Esophagus mucosa (tissue), 1 donor: ENCODE data around the gene MAP3K5. TPM values are rescaled to one million over a fixed set of nuclear protein-coding genes. Genes with fewer than 3 reads are reported as not detected.
"Not testable (repeated sequence)": the region's sequence is repeated elsewhere in the genome, so short reads cannot be mapped to it uniquely, and the experiment has no call there.

Source experiments
- ATAC-seq: fragments of 200-7000 bp; cut with Tn5 transposase; one replicate; pipeline ENCODE4 v1.9.1; 2020
- total RNA-seq: library from RNA; stranded (reverse); gene quantifications from one replicate; pipeline ENCODE4 v1.2.4, GENCODE V29; 2023
- donor health status: DM: yes; HTN: yes; CAD: no.

Gene MAP3K5
- total RNA-seq, 1 donor from 2014 or later = 14.5 TPM

- ATAC-seq = no peak
These were observed 73.8 kb downstream of the MAP3K5 start for GRCh38 chr6:136718476-136718875.

- no peak for ATAC-seq
These were observed 74.6 kb downstream of the MAP3K5 start for GRCh38 chr6:136717716-136717990.

- ATAC-seq = no peak
These were observed 75.2 kb downstream of the MAP3K5 start for GRCh38 chr6:136716917-136717715.

- ATAC-seq = not testable (repeated sequence)
These were observed 79.6 kb downstream of the MAP3K5 start for GRCh38 chr6:136712642-136713041.

DNA sequence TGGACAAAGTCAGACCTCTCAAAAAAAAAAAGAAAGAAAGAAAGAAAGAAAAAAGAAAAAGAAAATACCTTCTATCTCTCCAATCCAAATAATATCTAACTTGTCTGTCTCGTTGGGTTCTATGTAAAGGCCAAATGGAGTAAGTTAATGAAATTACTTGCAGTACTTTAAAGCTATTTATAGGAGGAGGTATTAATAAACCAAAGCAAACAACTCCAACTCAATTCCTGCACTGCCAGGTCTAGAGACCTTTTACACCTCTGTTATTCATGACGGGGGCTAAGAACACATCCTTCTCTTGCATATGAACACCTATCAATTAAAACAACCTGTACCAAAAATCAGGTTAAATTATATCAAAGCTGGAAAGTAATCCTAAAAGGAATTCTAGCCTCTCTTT, 80.6 kb downstream of the MAP3K5 start:
- no peak for ATAC-seq

DNA sequence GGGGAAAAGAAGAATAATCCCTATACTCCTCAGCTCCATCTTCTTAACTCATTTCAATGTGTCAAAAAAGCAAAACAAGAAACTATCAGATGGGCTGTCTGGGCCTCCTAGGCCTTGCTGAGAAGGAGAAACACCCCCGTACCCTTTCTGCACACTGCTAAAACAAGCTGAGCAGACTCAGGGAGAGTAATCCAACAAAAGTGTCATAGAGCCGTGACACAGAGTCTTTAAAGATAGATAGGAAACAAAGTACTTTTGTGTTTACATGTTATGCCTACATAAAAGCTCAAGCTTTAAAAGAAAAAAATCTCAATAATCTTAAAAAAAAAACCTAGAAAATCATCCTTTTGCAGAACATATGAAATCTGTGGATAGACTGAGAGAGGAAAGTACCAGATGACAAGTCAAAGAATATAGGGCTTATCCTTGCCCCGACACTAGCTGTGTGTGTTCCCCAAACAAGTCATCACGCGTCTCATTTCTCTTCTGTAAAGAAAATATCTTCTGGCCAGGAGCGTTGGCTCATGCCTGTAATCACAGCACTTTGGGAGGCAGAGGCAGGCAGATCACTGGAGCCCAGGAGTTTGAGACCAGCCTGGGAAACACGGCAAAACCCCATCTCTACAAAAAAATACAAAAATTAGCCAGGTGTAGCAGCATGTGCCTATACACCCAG, 81.3 kb downstream of the MAP3K5 start:
- peak; percentile 59 for ATAC-seq

DNA sequence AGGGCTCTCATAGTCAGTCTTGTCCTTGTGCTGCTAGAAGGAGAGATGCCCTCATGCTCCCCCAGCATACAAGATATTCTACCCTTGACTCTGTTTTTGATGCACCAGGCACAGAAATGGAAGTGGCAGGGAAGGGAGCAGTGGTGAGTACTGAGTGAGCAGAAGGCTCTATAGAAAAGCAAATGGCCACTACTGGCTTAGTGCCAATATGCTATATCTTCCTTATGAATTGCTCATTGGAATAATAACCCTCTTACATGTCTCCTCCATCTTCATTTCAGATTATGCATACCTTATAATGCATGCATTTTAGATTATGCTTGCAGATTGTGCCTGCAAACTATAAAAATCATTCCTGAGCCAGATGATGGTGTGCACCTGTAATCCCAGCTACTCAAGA, 82.8 kb downstream of the MAP3K5 start:
- no peak for ATAC-seq

- ATAC-seq = no peak
These were observed 85.8 kb downstream of the MAP3K5 start for GRCh38 chr6:136706430-136706829.

DNA sequence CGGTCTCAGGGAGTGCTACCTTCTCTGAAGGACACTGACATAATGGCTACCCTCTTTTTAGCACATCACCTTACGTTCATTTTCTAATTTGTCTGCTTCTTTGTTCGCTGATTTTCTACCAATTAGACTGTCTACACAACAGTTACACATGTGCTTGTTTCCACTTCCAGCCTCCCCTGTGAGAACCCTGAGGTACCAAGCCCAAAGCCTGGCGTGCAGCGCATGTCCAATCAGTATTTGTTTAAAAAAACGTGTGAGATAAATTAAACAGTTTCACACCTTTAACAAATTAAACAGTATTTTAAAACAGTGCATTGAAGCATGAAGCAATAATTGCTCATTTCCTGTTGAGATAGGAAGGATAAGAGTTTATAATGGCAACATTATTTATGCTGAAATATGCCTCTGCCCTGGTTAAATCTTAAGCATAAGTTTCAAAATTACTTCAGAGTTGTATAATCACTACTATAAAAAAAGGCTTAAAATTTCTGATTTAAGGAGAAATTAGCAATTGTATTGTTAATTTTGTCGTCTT, 88.9 kb downstream of the MAP3K5 start:
- ATAC-seq = no peak

DNA sequence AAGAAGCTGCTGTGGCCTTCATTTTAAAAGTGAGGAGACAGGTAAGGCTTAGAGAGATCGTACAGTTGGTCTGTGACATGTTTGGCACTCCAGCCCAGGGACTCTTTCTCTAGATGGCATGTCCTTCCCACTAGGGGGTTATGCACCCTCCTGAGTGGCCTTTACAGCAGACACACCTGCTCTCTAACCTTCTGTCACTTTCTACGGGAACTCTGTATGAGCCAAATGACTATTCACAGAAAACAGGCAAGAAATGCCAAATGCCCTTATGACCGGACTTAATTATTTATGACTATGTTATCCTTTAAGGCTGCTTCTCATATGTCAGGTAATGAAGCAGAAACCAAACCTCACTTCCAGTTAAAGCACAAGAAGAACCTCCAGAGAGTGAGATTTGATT, 91.2 kb downstream of the MAP3K5 start:
- ATAC-seq = no peak

GRCh38 chr6:136699358-136699757, 92.9 kb downstream of the MAP3K5 start:
- no peak for ATAC-seq

DNA sequence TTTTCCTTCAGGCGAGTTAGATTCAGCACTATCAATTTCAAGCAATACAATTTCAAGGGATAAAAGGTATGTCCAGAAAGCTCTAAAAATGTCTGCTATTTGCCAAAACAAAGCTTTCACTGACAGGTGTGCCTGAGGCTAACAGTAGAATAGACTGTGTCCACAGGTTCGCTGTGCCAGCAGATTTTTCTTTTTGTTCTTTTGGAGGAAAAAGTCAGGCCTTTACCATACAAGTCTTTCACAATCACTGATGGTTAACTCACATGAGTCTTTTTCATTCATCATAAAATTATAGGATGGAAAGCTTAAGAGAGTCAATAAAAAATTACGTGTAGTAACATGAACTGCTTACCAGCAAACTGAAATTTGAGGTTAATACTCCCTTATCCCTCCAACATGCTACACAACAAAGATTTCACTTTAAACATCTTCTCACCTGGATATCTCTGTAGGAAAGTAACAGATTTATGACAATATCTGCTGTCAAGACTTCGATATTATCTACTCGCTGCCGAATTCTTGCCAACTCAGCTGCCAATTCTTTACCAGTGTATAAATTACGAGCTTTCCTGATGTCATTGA, 95.4 kb downstream of the MAP3K5 start:
- ATAC-seq = peak; percentile 82

DNA sequence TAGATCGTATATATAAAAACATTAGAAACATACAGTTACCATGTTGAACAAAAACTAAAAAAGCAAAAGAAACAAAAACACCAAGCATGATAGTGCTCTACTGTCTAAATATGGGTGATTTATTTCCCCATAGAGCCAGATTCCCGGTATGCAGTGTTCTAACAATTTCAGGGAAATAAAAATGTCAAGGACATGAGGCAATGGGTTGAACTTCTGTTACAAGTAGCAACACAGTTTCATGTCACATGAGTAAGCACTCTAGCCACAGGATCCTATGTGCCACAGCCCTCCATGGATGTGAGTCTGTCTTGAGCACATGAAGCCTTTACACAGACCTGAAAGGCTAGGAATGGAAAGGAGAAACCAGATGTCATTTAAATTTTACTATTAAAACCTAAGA, 96.0 kb downstream of the MAP3K5 start:
- peak; percentile 83 for ATAC-seq

- ATAC-seq = no peak
These were observed 96.9 kb downstream of the MAP3K5 start for GRCh38 chr6:136695412-136695811.

GRCh38 chr6:136693090-136693489, 99.2 kb downstream of the MAP3K5 start:
- ATAC-seq = peak; percentile 84

- not testable (repeated sequence) for ATAC-seq
These were observed 104.4 kb downstream of the MAP3K5 start for GRCh38 chr6:136687894-136688293.

GRCh38 chr6:136685540-136686108, 106.7 kb downstream of the MAP3K5 start:
- peak; percentile 94 for ATAC-seq

DNA sequence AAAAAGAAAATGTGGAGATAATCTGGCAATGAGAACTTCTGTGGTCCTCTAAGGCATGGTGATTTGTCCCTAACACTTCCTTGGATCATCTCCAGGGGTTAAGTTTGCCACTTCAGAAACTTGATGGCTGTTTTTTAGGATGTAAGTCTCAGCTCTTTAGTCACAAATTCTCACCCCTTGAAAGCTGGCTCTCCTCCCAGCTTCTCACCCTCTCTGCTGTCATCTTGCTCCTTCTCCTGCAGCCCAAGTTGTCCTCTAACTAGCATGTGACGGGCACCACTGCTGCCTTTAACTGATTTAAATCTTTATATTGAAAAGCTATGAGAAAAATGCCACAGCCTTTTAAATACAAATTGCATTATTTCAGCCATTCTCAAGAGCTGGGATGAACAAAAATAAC, 107.8 kb downstream of the MAP3K5 start:
- ATAC-seq = no peak

DNA sequence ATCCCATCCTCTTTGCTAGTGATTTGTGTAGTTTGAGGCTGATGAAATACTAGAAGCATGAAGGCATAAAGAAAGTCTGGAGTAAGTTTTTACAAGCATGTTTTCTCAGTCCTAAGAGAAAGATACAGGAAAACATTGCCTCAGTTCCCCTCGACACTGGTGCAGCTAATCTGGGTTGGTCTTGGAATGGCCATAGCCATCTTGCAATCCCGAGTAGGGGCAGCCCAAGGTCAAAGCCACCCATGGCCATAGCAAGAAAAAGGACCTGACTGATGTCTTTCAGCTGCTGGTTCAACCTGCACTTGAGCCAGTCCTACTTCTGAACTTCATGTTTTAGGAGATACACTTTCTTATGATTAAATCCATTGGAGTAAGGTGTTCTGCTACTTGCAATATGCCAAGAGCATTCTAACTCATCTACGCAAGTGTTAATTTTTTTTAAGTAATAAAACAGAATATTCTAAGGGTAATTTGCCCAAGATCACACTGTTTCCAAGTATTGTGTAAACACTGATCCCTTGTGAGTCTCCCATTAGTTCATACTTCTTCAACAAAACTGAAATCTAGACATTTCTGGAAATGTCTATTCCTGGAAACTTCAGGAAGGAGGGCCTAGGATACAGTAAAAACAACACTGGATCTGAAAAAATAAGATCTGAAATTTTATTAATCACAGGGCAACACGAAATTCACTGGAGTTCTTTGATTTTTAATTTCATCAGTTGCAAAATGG, 108.9 kb downstream of the MAP3K5 start:
- ATAC-seq = no peak

DNA sequence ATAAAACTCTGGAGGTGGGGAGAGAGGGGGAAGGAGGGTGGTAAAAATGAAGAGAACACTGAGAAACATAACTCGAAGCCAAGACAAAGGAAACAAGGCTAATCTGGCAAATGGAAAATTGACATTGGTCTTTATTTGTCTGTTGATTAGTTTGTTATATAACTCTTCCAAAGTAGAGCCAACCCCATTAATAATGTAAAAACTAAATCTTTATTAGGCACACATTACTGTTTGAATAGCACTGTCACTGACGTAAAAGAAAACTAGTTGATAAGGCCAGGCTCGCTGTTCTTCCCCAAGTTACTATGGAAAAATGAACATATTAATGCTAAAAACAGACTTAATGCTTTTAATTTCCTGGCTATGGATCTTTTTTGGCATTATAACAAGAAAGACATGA, 110.0 kb downstream of the MAP3K5 start:
- no peak for ATAC-seq

- ATAC-seq = peak; percentile 95
These were observed 114.5 kb downstream of the MAP3K5 start for GRCh38 chr6:136677822-136678221.

- peak; percentile 50 for ATAC-seq
These were observed 114.9 kb downstream of the MAP3K5 start for GRCh38 chr6:136677344-136677743.

- ATAC-seq = peak; percentile 76
These were observed 116.2 kb downstream of the MAP3K5 start for GRCh38 chr6:136676075-136676474.
